HepG2 (cell line): ENCODE data around the gene SCYL1.

ENCODE experiments used
- MXI1 ChIP-seq: IDR thresholded peaks from 3 replicates; pipeline ENCODE4 v1.6.1; 2012; ENCODE audit warnings: low read depth, low read length, inconsistent platforms, borderline replicate concordance
- NCOA2 ChIP-seq: sonication (generic); formaldehyde crosslinking; IDR thresholded peaks from 2 replicates; pipeline ENCODE4 v1.8.0; 2022; ENCODE audit warnings: inconsistent platforms
- RAD21 ChIP-seq: fragments of 450-650 bp; formaldehyde crosslinking; IDR thresholded peaks from 2 replicates; pipeline ENCODE4 v1.5.0; 2020; ENCODE audit warnings: mild to moderate bottlenecking
- ZNF687 ChIP-seq: sonication (generic); formaldehyde crosslinking; IDR thresholded peaks from 2 replicates; pipeline ENCODE4 v1.5.1; 2020; ENCODE audit warnings: mild to moderate bottlenecking, missing genetic modification reagents, moderate library complexity
- ZNF780A ChIP-seq: sonication (generic); formaldehyde crosslinking; IDR thresholded peaks from 2 replicates; pipeline ENCODE4 v1.8.0; 2022; ENCODE audit warnings: mild to moderate bottlenecking, missing genetic modification reagents, moderate library complexity

DNA sequence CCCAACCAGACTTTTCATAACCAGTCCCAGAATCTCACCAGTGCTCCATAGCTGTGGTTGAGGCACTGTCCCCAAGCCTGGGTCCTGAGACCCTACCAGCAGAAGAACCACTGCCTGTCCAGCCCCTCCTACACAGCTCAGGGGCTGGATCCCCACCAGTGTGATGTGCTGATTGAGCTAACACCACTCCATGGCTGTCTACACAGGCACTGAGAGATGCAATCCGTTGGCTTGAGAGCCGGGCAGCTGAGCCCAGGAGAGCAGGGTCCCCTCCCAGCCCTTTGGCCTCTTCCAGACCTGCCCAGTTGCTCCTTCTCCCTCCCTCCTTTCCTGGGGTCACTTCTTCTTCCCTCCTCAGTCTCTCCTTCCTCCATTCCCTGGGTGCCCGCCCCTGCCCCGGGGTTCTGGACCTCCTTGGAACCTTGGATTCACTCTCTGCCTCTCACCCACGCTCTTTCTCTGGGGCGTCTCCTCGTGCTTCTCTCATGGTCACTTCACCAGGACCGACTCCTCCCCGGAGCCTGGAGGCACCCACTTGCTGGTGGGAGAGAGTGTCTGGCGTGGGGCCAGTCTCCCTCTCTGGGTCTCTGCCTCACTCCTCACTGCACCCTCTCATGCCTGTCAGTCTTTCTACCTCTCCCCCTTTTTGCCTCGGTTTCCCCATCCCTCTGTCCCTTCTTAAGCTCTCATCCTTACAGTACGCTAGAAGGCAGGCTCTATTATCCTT lies 706 bp upstream of the SCYL1 start:
- no peak for TF ChIP-seq ZNF780A (CRISPR knock-in tag)
- no peak for TF ChIP-seq NCOA2 (CRISPR knock-in tag)
- TF ChIP-seq RAD21 (CRISPR knock-in tag), result no peak
- TF ChIP-seq ZNF687 (CRISPR knock-in tag), result peak; percentile 61
- no peak; the same call in 2 of the 3 replicates for TF ChIP-seq MXI1
